ENCODE data around the gene MPPED2.

DNA sequence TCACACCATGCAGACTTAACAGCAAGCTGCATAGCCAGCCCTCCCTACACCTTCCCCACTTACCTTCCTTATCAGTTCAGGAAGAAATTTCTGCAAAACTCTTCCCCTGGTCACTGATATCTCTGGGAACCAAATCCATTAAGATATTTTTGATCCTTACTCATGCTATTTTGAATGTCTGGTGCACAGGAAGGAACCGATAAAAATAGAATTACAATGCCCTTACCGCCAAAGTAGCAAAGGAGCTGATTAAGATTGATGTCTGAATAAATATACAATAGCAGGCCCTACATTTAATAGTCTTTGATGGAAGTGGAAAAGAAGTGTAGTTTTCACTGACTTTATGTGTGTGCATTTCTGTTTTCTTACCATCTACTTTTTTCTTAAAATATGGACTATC is 117.3 kb downstream of the MPPED2 start:
- TF ChIP-seq SUZ12 (IDR thresholded peaks at IDR 0.05; ENCODE audit: extremely low read depth, insufficient read depth, insufficient read length) (no peak), YY1 (IDR thresholded peaks at IDR 0.05; ENCODE audit: insufficient read depth, insufficient read length) (no peak)
